HepG2 (cell line): ENCODE results near the gene LPXN. TPM values are rescaled to one million over a fixed set of nuclear protein-coding genes. Genes with fewer than 3 reads are reported as not detected.

Source experiments
- FOXJ3 ChIP-seq: sonication (generic); formaldehyde crosslinking; IDR thresholded peaks from 2 replicates; pipeline ENCODE4 v1.4.0; 2020; ENCODE audit warnings: missing genetic modification reagents, mild to moderate bottlenecking, borderline replicate concordance
- NCOR1 ChIP-seq: fragments of 200-600 bp; sonication (generic); IDR thresholded peaks from 2 replicates; pipeline ENCODE4 v1.7.0; 2017; ENCODE audit warnings: antibody characterized with exemption, low read length, borderline replicate concordance
- RELA ChIP-seq: sonication (generic); formaldehyde crosslinking; IDR thresholded peaks from 2 replicates; pipeline ENCODE4 v1.4.0; 2020; ENCODE audit warnings: missing genetic modification reagents
- ZNF558 ChIP-seq: sonication (generic); formaldehyde crosslinking; IDR thresholded peaks from 2 replicates; pipeline ENCODE4 v1.9.0; 2022; ENCODE audit warnings: mild to moderate bottlenecking, missing genetic modification reagents, borderline replicate concordance
- ZNF780A ChIP-seq: sonication (generic); formaldehyde crosslinking; IDR thresholded peaks from 2 replicates; pipeline ENCODE4 v1.8.0; 2022; ENCODE audit warnings: mild to moderate bottlenecking, missing genetic modification reagents, moderate library complexity
- polyA plus RNA-seq, 8 experiments: library from polyadenylated mRNA; depleted of rRNA in 3 of 8; stranded (reverse) in 7 of 8; unstranded in 1 of 8; fragments of >200 nt; fragmentation: Illumina TruSeq in 4 of 8; extraction: Trizol in 4 of 8; gene quantifications; 2 replicates each; pipeline versions ENCODE4 v1.2.1 to v1.2.3, GENCODE V29; 2011 to 2016; ENCODE audit warnings: low read depth in 4 of 8, missing spikeins in 1 of 8, mixed read lengths in 1 of 8; ENCODE audit not compliant: insufficient read depth in 1 of 8
- total RNA-seq, 5 experiments: library from RNA; depleted of rRNA; stranded (reverse); fragments of >200 nt; fragmentation: Illumina TruSeq; extraction: Trizol; gene quantifications; 2 replicates each; pipeline ENCODE4 v1.2.3, GENCODE V29; 2016; ENCODE audit warnings: low read depth in 1 of 5
- TF ChIP-seq, protein P1 (sequence below): sonication (generic); formaldehyde crosslinking; IDR thresholded peaks from 2 replicates; pipeline ENCODE4 v1.4.0; 2020; ENCODE audit warnings: mild to moderate bottlenecking, missing genetic modification reagents
- TF ChIP-seq, protein P2 (sequence below): sonication (generic); formaldehyde crosslinking; IDR thresholded peaks from 2 replicates; pipeline ENCODE4 v1.5.0; 2020; ENCODE audit warnings: mild to moderate bottlenecking, missing genetic modification reagents, borderline replicate concordance
- TF ChIP-seq, protein P3 (sequence below): sonication (generic); formaldehyde crosslinking; IDR thresholded peaks from 2 replicates; pipeline ENCODE4 v1.8.1; 2023; ENCODE audit warnings: missing genetic modification reagents, inconsistent platforms, borderline replicate concordance

LPXN gene
- total and polyA plus RNA-seq, 2 of the 13 experiments (the other 11 are each of a cell fraction or from before 2014, with no cell fraction given), result 1.7 to 3.5 TPM

DNA sequence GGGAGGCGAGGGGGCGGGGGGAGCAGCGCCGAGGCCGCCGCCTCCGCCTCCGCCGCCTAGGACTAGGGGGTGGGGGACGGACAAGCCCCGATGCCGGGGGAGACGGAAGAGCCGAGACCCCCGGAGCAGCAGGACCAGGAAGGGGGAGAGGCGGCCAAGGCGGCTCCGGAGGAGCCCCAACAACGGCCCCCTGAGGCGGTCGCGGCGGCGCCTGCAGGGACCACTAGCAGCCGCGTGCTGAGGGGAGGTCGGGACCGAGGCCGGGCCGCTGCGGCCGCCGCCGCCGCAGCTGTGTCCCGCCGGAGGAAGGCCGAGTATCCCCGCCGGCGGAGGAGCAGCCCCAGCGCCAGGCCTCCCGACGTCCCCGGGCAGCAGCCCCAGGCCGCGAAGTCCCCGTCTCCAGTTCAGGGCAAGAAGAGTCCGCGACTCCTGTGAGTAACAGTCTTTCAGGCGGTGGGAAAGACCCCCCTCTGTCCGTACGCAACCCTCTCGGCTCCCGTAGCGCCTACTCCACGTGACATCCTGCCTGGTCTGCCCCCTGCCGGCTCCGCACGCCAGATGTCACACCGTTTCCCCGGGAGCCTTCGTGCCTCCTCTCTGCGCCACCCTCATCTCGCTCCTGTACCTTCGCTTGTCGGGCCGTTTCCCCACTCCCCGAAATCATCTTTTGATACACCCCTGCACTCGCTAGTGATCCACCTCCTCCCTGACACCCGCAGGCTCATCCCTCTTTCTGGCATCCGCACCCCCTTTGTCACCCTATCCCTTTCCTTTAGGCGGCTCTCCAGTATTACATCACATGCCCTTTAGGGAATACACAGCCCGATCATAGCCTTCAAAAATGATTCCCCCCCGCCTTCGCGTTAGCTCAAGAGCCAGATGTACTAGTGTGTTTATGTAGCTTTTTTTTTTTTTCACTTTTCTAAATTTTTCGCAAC lies 3.8 kb upstream of the LPXN start (continued):
- TF ChIP-seq, protein P1, sequence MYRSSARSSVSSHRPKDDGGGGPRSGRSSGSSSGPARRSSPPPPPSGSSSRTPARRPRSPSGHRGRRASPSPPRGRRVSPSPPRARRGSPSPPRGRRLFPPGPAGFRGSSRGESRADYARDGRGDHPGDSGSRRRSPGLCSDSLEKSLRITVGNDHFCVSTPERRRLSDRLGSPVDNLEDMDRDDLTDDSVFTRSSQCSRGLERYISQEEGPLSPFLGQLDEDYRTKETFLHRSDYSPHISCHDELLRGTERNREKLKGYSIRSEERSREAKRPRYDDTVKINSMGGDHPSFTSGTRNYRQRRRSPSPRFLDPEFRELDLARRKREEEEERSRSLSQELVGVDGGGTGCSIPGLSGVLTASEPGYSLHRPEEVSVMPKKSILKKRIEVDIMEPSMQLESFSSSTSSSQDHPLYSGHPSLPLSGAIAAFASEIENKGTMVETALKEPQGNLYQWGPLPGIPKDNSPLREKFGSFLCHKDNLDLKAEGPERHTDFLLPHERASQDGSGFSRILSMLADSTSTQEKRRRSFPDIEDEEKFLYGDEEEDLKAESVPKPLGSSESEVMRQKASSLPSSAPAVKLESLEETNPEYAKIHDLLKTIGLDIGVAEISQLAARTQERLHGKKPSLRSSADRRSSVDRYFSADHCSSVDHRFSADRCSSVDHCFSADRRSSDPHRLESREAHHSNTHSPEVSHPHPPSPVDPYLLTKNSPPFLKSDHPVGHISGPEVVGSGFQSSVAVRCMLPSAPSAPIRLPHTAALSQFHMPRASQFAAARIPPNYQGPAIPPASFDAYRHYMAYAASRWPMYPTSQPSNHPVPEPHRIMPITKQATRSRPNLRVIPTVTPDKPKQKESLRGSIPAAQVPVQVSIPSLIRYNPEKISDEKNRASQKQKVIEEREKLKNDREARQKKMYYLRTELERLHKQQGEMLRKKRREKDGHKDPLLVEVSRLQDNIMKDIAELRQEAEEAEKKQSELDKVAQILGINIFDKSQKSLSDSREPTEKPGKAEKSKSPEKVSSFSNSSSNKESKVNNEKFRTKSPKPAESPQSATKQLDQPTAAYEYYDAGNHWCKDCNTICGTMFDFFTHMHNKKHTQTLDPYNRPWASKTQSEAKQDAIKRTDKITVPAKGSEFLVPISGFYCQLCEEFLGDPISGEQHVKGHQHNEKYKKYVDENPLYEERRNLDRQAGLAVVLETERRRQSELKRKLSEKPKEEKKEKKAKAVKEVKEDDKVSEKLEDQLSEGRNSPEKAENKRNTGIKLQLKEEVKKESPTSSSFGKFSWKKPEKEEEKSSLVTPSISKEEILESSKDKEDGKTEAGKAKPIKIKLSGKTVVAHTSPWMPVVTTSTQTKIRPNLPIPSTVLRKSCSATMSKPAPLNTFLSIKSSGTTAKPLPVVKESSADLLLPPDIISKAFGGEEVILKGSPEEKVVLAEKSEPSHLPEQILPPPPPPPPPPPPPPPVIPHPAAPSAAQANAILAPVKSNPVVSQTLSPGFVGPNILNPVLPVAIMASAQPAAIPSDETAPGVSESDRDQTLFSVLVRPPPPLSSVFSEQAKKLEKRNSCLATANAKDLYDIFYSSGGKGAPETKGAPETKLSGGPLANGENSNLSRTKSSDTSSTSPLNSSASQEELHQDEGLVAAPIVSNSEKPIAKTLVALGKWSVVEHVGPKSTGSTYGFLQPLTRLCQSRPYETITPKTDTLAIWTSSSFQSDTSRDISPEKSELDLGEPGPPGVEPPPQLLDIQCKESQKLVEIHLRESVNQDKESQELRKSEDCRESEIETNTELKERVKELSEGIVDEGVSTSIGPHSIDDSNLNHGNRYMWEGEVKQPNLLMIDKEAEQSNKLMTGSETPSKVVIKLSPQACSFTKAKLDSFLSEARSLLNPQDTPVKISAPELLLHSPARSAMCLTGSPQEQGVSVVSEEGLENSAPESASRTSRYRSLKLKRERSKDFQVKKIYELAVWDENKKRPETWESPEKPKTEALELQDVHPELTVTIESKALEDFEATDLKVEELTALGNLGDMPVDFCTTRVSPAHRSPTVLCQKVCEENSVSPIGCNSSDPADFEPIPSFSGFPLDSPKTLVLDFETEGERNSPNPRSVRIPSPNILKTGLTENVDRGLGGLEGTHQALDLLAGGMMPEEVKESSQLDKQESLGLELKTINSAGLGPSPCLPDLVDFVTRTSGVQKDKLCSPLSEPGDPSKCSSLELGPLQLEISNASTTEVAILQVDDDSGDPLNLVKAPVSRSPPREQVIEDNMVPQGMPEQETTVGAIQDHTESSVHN (CRISPR knock-in tag), result no peak; the same call in 1 of the 2 replicates
- TF ChIP-seq, protein P2, sequence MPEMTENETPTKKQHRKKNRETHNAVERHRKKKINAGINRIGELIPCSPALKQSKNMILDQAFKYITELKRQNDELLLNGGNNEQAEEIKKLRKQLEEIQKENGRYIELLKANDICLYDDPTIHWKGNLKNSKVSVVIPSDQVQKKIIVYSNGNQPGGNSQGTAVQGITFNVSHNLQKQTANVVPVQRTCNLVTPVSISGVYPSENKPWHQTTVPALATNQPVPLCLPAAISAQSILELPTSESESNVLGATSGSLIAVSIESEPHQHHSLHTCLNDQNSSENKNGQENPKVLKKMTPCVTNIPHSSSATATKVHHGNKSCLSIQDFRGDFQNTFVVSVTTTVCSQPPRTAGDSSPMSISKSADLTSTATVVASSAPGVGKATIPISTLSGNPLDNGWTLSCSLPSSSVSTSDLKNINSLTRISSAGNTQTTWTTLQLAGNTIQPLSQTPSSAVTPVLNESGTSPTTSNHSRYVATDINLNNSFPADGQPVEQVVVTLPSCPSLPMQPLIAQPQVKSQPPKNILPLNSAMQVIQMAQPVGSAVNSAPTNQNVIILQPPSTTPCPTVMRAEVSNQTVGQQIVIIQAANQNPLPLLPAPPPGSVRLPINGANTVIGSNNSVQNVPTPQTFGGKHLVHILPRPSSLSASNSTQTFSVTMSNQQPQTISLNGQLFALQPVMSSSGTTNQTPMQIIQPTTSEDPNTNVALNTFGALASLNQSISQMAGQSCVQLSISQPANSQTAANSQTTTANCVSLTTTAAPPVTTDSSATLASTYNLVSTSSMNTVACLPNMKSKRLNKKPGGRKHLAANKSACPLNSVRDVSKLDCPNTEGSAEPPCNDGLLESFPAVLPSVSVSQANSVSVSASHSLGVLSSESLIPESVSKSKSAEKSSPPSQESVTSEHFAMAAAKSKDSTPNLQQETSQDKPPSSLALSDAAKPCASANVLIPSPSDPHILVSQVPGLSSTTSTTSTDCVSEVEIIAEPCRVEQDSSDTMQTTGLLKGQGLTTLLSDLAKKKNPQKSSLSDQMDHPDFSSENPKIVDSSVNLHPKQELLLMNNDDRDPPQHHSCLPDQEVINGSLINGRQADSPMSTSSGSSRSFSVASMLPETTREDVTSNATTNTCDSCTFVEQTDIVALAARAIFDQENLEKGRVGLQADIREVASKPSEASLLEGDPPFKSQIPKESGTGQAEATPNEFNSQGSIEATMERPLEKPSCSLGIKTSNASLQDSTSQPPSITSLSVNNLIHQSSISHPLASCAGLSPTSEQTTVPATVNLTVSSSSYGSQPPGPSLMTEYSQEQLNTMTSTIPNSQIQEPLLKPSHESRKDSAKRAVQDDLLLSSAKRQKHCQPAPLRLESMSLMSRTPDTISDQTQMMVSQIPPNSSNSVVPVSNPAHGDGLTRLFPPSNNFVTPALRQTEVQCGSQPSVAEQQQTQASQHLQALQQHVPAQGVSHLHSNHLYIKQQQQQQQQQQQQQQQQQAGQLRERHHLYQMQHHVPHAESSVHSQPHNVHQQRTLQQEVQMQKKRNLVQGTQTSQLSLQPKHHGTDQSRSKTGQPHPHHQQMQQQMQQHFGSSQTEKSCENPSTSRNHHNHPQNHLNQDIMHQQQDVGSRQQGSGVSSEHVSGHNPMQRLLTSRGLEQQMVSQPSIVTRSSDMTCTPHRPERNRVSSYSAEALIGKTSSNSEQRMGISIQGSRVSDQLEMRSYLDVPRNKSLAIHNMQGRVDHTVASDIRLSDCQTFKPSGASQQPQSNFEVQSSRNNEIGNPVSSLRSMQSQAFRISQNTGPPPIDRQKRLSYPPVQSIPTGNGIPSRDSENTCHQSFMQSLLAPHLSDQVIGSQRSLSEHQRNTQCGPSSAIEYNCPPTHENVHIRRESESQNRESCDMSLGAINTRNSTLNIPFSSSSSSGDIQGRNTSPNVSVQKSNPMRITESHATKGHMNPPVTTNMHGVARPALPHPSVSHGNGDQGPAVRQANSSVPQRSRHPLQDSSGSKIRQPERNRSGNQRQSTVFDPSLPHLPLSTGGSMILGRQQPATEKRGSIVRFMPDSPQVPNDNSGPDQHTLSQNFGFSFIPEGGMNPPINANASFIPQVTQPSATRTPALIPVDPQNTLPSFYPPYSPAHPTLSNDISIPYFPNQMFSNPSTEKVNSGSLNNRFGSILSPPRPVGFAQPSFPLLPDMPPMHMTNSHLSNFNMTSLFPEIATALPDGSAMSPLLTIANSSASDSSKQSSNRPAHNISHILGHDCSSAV, result no peak
- TF ChIP-seq FOXJ3 (CRISPR knock-in tag) (no peak), ZNF558 (CRISPR knock-in tag) (peak; percentile 46; the same call in 1 of the 2 replicates), NCOR1 (no peak; the same call in 1 of the 2 replicates), ZNF780A (CRISPR knock-in tag) (no peak), RELA (CRISPR knock-in tag) (no peak)
- TF ChIP-seq, protein P3, sequence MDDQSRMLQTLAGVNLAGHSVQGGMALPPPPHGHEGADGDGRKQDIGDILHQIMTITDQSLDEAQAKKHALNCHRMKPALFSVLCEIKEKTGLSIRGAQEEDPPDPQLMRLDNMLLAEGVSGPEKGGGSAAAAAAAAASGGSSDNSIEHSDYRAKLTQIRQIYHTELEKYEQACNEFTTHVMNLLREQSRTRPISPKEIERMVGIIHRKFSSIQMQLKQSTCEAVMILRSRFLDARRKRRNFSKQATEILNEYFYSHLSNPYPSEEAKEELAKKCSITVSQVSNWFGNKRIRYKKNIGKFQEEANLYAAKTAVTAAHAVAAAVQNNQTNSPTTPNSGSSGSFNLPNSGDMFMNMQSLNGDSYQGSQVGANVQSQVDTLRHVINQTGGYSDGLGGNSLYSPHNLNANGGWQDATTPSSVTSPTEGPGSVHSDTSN (CRISPR knock-in tag), result no peak
